Muscle layer of duodenum (tissue), 2 donors: ENCODE measurements around the gene PNPLA2.

ENCODE experiments used
- H3K27ac ChIP-seq: one replicate; pipeline ENCODE4 v1.7.0; 2013; ENCODE audit warnings: mild to moderate bottlenecking, low read length
- H3K27me3 ChIP-seq: one replicate; pipeline ENCODE4 v1.7.0; 2013; ENCODE audit warnings: low read depth, mild to moderate bottlenecking, control low read depth, low read length
- H3K36me3 ChIP-seq, 2 donors: one replicate each; pipeline ENCODE4 v1.7.0; 2013; ENCODE audit warnings: low read length in 2 of 2, control low read depth in 1 of 2, mild to moderate bottlenecking in 1 of 2; ENCODE audit not compliant: insufficient read depth in 2 of 2, control insufficient read depth in 1 of 2
- H3K4me1 ChIP-seq, 2 donors: one replicate each; pipeline ENCODE4 v1.7.0; 2013; ENCODE audit warnings: low read length in 2 of 2, mild to moderate bottlenecking in 2 of 2, control low read depth in 1 of 2, moderate library complexity in 1 of 2; ENCODE audit not compliant: insufficient read depth in 2 of 2, control insufficient read depth in 1 of 2
- H3K4me3 ChIP-seq, 2 donors: one replicate each; pipeline ENCODE4 v1.7.0; 2013; ENCODE audit warnings: low read length in 2 of 2, low read depth in 1 of 2, mild to moderate bottlenecking in 1 of 2
- H3K9me3 ChIP-seq, 2 donors: one replicate each; pipeline ENCODE4 v1.7.0; 2013; ENCODE audit warnings: low read length in 2 of 2, control low read depth in 1 of 2, mild to moderate bottlenecking in 1 of 2; ENCODE audit not compliant: control insufficient read depth in 1 of 2
- donor health status: healthy.

PNPLA2 gene

GRCh38 chr11:838441-839279 is 19.9 kb downstream of the PNPLA2 start:
- Histone ChIP-seq H3K4me1 (peaks cover 8 to 47% of the 10 kb centered on the region in 2 donors), H3K4me3 (no peak overlapping the region), H3K36me3 (peaks cover 10 to 46% of the 10 kb centered on the region in 2 donors), H3K27me3 (no peaks in the 10 kb centered on the region), H3K9me3 (no peaks in the 10 kb centered on the region), H3K27ac (no peak overlapping the region)

- H3K4me3 ChIP-seq = no peak overlapping the region
- no peaks in the 10 kb centered on the region for H3K9me3 ChIP-seq
- peaks cover 8 to 48% of the 10 kb centered on the region in 2 donors for H3K4me1 ChIP-seq
- H3K27ac ChIP-seq = no peak overlapping the region
- no peaks in the 10 kb centered on the region for H3K27me3 ChIP-seq
- H3K36me3 ChIP-seq = peaks cover 10 to 46% of the 10 kb centered on the region in 2 donors
These were observed 20.5 kb downstream of the PNPLA2 start for GRCh38 chr11:839280-839623.

GRCh38 chr11:839875-840617 is 21.3 kb downstream of the PNPLA2 start:
- Histone ChIP-seq H3K27ac (no peak overlapping the region), H3K27me3 (no peaks in the 10 kb centered on the region), H3K9me3 (no peaks in the 10 kb centered on the region), H3K4me3 (peak overlapping the region in 1 of 2 donors; percentile 99), H3K36me3 (peaks cover 10 to 46% of the 10 kb centered on the region in 2 donors), H3K4me1 (peaks cover 11 to 48% of the 10 kb centered on the region in 2 donors)

GRCh38 chr11:841981-842369 is 23.3 kb downstream of the PNPLA2 start:
- Histone ChIP-seq H3K27me3 (no peaks in the 10 kb centered on the region), H3K4me1 (peaks cover 11 to 56% of the 10 kb centered on the region in 2 donors), H3K27ac (peak overlapping the region; percentile 31), H3K4me3 (peak overlapping the region; percentile 74 to 99), H3K9me3 (no peaks in the 10 kb centered on the region), H3K36me3 (peaks cover 10 to 37% of the 10 kb centered on the region in 2 donors)

- Histone ChIP-seq H3K27me3 (no peaks in the 10 kb centered on the region), H3K36me3 (peaks cover 10 to 32% of the 10 kb centered on the region in 2 donors), H3K9me3 (no peaks in the 10 kb centered on the region), H3K4me3 (peak within 1 kb of the TSS; percentile 74 to 99), H3K4me1 (peaks cover 11 to 56% of the 10 kb centered on the region in 2 donors), H3K27ac (peak within 1 kb of the TSS; percentile 45)
These were observed 23.8 kb downstream of the PNPLA2 start, which contains the start of the genes POLR2L and TSPAN4 for GRCh38 chr11:842370-843002. Gene POLR2L, minus strand, starts transcription at chr11:842529. Its CDS starts 21 bp downstream, at chr11:842508. Gene TSPAN4, plus strand, starts transcription at chr11:842852. Its CDS starts 7,453 bp downstream, at chr11:850305.

- H3K27me3 ChIP-seq = no peaks in the 10 kb centered on the region
- H3K27ac ChIP-seq = peak overlapping the region; percentile 45
- peaks cover 7 to 26% of the 10 kb centered on the region in 2 donors for H3K36me3 ChIP-seq
- H3K9me3 ChIP-seq = no peaks in the 10 kb centered on the region
- H3K4me1 ChIP-seq = peaks cover 11 to 57% of the 10 kb centered on the region in 2 donors
- H3K4me3 ChIP-seq = peak overlapping the region; percentile 59 to 99
These were observed 24.5 kb downstream of the PNPLA2 start for GRCh38 chr11:843086-843734.

GRCh38 chr11:843818-844692 is 25.3 kb downstream of the PNPLA2 start:
- Histone ChIP-seq H3K27me3 (no peaks in the 10 kb centered on the region), H3K4me1 (peaks cover 11 to 59% of the 10 kb centered on the region in 2 donors)

GRCh38 chr11:844693-845644 is 26.3 kb downstream of the PNPLA2 start:
- Histone ChIP-seq H3K27ac (no peak overlapping the region), H3K9me3 (no peaks in the 10 kb centered on the region), H3K4me3 (peak overlapping the region; percentile 10 to 26), H3K27me3 (no peaks in the 10 kb centered on the region), H3K4me1 (peaks cover 11 to 61% of the 10 kb centered on the region in 2 donors), H3K36me3 (peaks cover 2 to 8% of the 10 kb centered on the region in 2 donors)

More at GRCh38 chr11:843818-844692, 25.3 kb downstream of the PNPLA2 start:
- H3K4me3 ChIP-seq = peak overlapping the region; percentile 59 to 99
- H3K9me3 ChIP-seq = no peaks in the 10 kb centered on the region
- peak overlapping the region; percentile 45 for H3K27ac ChIP-seq
- H3K36me3 ChIP-seq = peaks cover 7 to 18% of the 10 kb centered on the region in 2 donors

- peaks cover 7 to 61% of the 10 kb centered on the region in 2 donors for H3K4me1 ChIP-seq
- no peaks in the 10 kb centered on the region for H3K27me3 ChIP-seq
- H3K36me3 ChIP-seq = no peaks in the 10 kb centered on the region
- H3K4me3 ChIP-seq = no peak overlapping the region
- no peaks in the 10 kb centered on the region for H3K9me3 ChIP-seq
- no peak overlapping the region for H3K27ac ChIP-seq
These were observed 27.3 kb downstream of the PNPLA2 start for GRCh38 chr11:845872-846495.
